Activated T-helper 1 cell treated with anti-CD3 and anti-CD28 coated beads, Interleukin-12 subunit alpha, Interleukin-12 subunit beta, Interleukin-2, Interleukin-4 antibody, amounts not matched to agents 30 ng/mL and 10 ng/mL and 1 ng/mL, durations not matched to agents 14 hours and 24 hours and 36 hours (primary cell): ENCODE data around the gene MGRN1. TPM values are rescaled to one million over a fixed set of nuclear protein-coding genes. Genes with fewer than 3 reads are reported as not detected.

ENCODE experiments used
- DNase-seq: peaks from one replicate; pipeline ENCODE4 v3.0.0; 2021; ENCODE audit warnings: low spot score
- H3K27ac Mint-ChIP-seq: one replicate; pipeline ENCODE4 v1.8.0; 2021; ENCODE audit warnings: mild to moderate bottlenecking, mixed read lengths
- H3K27me3 Mint-ChIP-seq: one replicate; pipeline ENCODE4 v1.8.0; 2022; ENCODE audit warnings: mild to moderate bottlenecking, moderate library complexity, mixed read lengths; ENCODE audit not compliant: insufficient read depth
- H3K36me3 Mint-ChIP-seq: one replicate; pipeline ENCODE4 v1.8.0; 2021; ENCODE audit warnings: low read depth, mixed read lengths
- H3K4me1 Mint-ChIP-seq: one replicate; pipeline ENCODE4 v1.8.0; 2021; ENCODE audit warnings: low read depth, mixed read lengths
- H3K4me3 Mint-ChIP-seq: one replicate; pipeline ENCODE4 v1.8.0; 2021; ENCODE audit warnings: mild to moderate bottlenecking, moderate library complexity, mixed read lengths
- H3K9me3 Mint-ChIP-seq: one replicate; pipeline ENCODE4 v1.8.0; 2021; ENCODE audit warnings: mixed read lengths
- intact Hi-C: fragments of 100-400 bp; cut with micrococcal nuclease; formaldehyde crosslinking; loops from one replicate; pipeline ENCODE4 v1.15.1; 2024
- total RNA-seq: library from RNA; stranded (reverse); gene quantifications from 2 replicates; pipeline ENCODE4 v1.2.3, GENCODE V29; 2022

Gene MGRN1
- total RNA-seq, 1 donor from 2014 or later = 110 TPM

DNA sequence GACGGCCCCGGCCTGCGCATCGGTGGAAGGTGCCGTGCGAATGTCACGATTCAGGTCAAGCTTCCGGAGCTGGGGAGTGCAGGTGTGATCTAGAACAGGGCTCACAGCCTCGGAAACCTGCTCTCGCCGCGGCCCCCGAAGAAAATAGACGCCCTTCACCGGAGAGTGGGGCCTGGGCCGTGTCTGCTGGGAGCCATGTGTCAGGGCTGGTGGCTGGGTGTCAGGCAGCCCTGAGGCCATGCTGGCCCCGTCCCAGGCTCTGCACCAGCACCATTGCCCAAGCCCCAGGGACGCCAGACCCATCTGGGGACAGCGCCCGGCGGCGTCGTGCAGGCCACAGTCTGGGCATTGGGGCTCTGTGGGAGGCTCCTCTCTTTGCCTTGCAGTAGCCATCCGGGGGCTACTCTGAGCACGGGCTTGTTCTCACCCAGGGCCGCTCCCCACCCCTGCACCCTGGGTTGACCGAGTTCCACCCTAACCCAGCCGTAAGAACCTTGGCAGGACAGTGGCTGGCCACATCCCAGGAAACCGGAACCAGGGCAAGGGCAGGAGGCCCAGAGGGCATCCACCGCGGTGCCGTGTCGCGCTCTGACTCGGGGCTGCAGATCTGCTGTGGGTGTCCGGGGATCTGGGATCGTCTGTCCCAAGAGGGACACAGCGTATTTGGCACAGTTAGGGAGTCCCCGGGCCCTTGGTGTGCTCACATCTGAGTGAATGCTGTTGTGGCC is 63.5 kb downstream of the MGRN1 start:
- no peak for DNase-seq
- no peaks in the 10 kb centered on the region for H3K27me3 Mint-ChIP-seq
- no peaks in the 10 kb centered on the region for H3K9me3 Mint-ChIP-seq
- H3K4me3 Mint-ChIP-seq = no peak overlapping the region
- no peak overlapping the region for H3K27ac Mint-ChIP-seq
- intact Hi-C loops = no loop called here
- no peaks in the 10 kb centered on the region for H3K4me1 Mint-ChIP-seq
- peaks cover 5% of the 10 kb centered on the region for H3K36me3 Mint-ChIP-seq

DNA sequence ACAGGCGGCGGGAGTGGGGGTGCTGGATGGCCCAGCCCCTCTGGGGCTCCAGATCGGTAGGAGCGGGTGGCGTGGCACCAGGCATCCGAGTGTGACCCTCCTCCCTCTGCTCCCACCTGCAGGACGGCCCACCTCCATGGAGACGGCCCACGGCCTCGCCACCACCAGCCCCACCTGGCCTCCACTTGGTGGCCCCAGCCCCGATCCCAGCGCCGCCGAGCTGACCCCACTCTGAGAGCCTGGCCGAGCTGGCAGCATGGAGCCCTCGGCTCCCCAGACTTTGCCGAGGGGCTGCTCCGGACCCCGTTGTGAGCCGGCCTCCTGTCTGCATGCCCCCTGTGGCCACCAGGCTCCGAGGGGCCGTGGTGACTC is 64.0 kb downstream of the MGRN1 start:
- Mint-ChIP-seq H3K4me3 (no peak overlapping the region), H3K9me3 (no peaks in the 10 kb centered on the region), H3K36me3 (peaks cover 5% of the 10 kb centered on the region), H3K27ac (no peak overlapping the region), H3K27me3 (no peaks in the 10 kb centered on the region), H3K4me1 (no peaks in the 10 kb centered on the region)
- intact Hi-C loops = no loop called here
- DNase-seq = no peak

- no peaks in the 10 kb centered on the region for H3K9me3 Mint-ChIP-seq
- no peak overlapping the region for H3K4me3 Mint-ChIP-seq
- no peak for DNase-seq
Observed at GRCh38 chr16:4689091-4689671, 64.6 kb downstream of the MGRN1 start.

GRCh38 chr16:4689864-4690704 is 65.5 kb downstream of the MGRN1 start:
- H3K9me3 Mint-ChIP-seq = no peaks in the 10 kb centered on the region
- intact Hi-C loops = loop anchor here (5.0 kb wide), 2 partner anchors 407 to 418 kb away; partner anchors contain the start of genes EEF2KMT and TFAP4
- peaks cover under 1% of the 10 kb centered on the region for H3K36me3 Mint-ChIP-seq

More at GRCh38 chr16:4689091-4689671, 64.6 kb downstream of the MGRN1 start:
- peaks cover 5% of the 10 kb centered on the region for H3K36me3 Mint-ChIP-seq
- no peaks in the 10 kb centered on the region for H3K4me1 Mint-ChIP-seq
- H3K27me3 Mint-ChIP-seq = no peaks in the 10 kb centered on the region
- intact Hi-C loops = no loop called here
- no peak overlapping the region for H3K27ac Mint-ChIP-seq

GRCh38 chr16:4690946-4691665 is 66.5 kb downstream of the MGRN1 start:
- Mint-ChIP-seq H3K9me3 (no peaks in the 10 kb centered on the region), H3K36me3 (peaks cover 4% of the 10 kb centered on the region), H3K27ac (no peak overlapping the region), H3K4me1 (no peaks in the 10 kb centered on the region), H3K4me3 (peak overlapping the region; percentile 56), H3K27me3 (no peaks in the 10 kb centered on the region)
- DNase-seq = no peak
- intact Hi-C loops = loop anchor here (5.0 kb wide), 2 partner anchors 406 to 419 kb away; partner anchors contain the start of genes EEF2KMT and TFAP4

More at GRCh38 chr16:4689864-4690704, 65.5 kb downstream of the MGRN1 start:
- DNase-seq = no peak
- Mint-ChIP-seq H3K4me3 (no peak overlapping the region), H3K27ac (no peak overlapping the region), H3K4me1 (no peaks in the 10 kb centered on the region), H3K27me3 (no peaks in the 10 kb centered on the region)

- intact Hi-C loops = loop anchor here (2.0 to 5.0 kb wide), 7 partner anchors 43 to 420 kb away; partner anchors contain the start of genes ANKS3, DNAAF8, EEF2KMT and GLYR1
- H3K36me3 Mint-ChIP-seq = peaks cover 8% of the 10 kb centered on the region
- peak overlapping the region; percentile 56 for H3K4me3 Mint-ChIP-seq
- no peaks in the 10 kb centered on the region for H3K4me1 Mint-ChIP-seq
- no peak for DNase-seq
- H3K9me3 Mint-ChIP-seq = no peaks in the 10 kb centered on the region
- H3K27ac Mint-ChIP-seq = no peak overlapping the region
- no peaks in the 10 kb centered on the region for H3K27me3 Mint-ChIP-seq
Observed at GRCh38 chr16:4691666-4692412, 67.2 kb downstream of the MGRN1 start.

GRCh38 chr16:4692460-4693295 is 68.1 kb downstream of the MGRN1 start:
- no peaks in the 10 kb centered on the region for H3K9me3 Mint-ChIP-seq
- peaks cover 8% of the 10 kb centered on the region for H3K36me3 Mint-ChIP-seq
- peak overlapping the region; percentile 86 for H3K4me3 Mint-ChIP-seq
- no peaks in the 10 kb centered on the region for H3K27me3 Mint-ChIP-seq
- no peak overlapping the region for H3K27ac Mint-ChIP-seq
- intact Hi-C loops = loop anchor here (2.0 to 5.0 kb wide), 7 partner anchors 42 to 420 kb away; partner anchors contain the start of genes ANKS3, DNAAF8, EEF2KMT and GLYR1
- DNase-seq = no peak
- no peaks in the 10 kb centered on the region for H3K4me1 Mint-ChIP-seq

- intact Hi-C loops = loop anchor here (2.0 to 5.0 kb wide), 7 partner anchors 41 to 421 kb away; partner anchors contain the start of genes ANKS3, DNAAF8, EEF2KMT and GLYR1
- Mint-ChIP-seq H3K9me3 (no peaks in the 10 kb centered on the region), H3K27ac (peak within 1 kb of the TSS; percentile 84), H3K27me3 (no peaks in the 10 kb centered on the region), H3K4me3 (peak within 1 kb of the TSS; percentile 86), H3K4me1 (no peaks in the 10 kb centered on the region), H3K36me3 (peaks cover 8% of the 10 kb centered on the region)
- DNase-seq = peak; percentile 98
Observed at GRCh38 chr16:4693296-4693955, 68.8 kb downstream of the MGRN1 start, which contains the start of gene NUDT16L1. NUDT16L1 (plus strand) TSS chr16:4693562; CDS start chr16:4693727, 165 bp downstream.

DNA sequence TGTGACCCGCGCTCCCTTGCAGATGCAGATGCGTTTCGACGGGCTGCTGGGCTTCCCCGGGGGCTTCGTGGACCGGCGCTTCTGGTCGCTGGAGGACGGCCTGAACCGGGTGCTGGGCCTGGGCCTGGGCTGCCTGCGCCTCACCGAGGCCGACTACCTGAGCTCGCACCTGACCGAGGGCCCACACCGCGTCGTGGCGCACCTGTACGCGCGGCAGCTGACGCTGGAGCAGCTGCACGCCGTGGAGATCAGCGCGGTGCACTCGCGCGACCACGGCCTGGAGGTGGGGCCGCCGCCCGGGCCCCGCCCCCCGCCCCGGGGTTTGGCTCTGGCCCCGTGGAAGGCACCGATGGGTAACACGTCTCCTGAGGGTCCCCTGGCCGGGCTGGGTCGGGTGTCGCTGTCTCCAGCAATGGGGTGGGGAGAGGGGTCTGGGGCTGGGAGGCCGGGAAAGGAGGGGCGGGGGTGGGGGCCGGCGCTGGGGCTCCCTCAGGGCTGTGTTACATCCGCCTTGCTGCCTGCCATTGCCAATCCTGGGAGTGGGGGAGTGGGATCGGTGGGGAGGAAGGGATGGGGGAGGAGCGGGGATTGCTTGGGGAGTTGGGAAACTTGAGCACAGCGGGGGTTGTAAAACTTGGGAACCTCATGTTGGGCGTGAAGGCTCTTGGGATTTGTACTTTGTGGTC is 69.5 kb downstream of the MGRN1 start:
- Mint-ChIP-seq H3K4me3 (peak overlapping the region; percentile 81), H3K27ac (peak overlapping the region; percentile 65), H3K4me1 (no peaks in the 10 kb centered on the region), H3K9me3 (no peaks in the 10 kb centered on the region), H3K36me3 (peaks cover 8% of the 10 kb centered on the region), H3K27me3 (no peaks in the 10 kb centered on the region)
- peak; percentile 45 for DNase-seq
- intact Hi-C loops = loop anchor here (2.0 to 5.0 kb wide), 7 partner anchors 41 to 422 kb away; partner anchors contain the start of genes ANKS3, DNAAF8, EEF2KMT and GLYR1
